HG02798 (cell line): ENCODE measurements around the gene RICTOR.

ENCODE experiments used
- ATAC-seq: cut with Tn5 transposase; IDR thresholded peaks from one replicate; pipeline ENCODE4 v1.9.1; 2021; ENCODE audit warnings: mild to moderate bottlenecking; ENCODE audit not compliant: unreplicated experiment, poor library complexity

Gene RICTOR

DNA sequence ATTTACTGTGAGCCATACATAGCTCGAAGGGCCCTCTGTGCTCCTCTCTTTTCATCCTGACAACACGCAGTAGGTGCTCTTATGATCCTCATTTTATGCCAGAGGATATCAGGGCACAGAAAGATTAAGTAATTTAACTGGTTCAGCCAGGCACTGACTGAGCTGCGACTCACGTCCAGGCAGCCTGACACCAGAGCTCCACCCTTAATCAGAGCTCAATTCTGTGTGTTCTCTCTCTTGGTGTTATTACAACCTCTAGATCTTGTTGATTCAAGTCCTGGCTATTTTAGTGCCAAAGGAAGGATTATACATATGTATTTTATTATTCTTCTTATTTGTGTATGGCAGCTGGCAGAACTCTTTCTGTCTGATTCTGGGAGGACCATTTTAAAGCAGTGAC, 168.7 kb downstream of the RICTOR start:
- ATAC-seq: no peak

DNA sequence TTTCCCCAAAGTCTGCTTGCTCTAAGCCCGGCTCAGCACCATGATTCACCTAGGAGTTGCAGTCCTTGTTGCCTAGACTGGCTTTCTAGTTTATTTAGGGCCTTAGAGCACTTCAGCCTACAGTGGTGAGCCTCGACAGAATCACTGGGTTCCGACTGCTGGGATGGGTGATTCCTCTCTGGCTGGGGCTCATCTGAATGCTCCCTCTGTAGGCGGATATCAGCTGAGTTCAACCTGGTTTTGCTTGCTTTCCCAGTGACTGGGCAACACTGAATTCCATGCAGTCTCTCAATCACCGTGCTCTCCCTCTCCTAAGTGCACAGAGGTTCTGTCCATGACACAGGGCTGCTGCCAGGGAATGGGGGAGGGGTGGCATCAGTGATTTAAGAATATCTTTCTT, 174.3 kb downstream of the RICTOR start:
- ATAC-seq: no peak

- ATAC-seq: no peak
These were observed 177.4 kb downstream of the RICTOR start for GRCh38 chr5:38896760-38897159.

DNA sequence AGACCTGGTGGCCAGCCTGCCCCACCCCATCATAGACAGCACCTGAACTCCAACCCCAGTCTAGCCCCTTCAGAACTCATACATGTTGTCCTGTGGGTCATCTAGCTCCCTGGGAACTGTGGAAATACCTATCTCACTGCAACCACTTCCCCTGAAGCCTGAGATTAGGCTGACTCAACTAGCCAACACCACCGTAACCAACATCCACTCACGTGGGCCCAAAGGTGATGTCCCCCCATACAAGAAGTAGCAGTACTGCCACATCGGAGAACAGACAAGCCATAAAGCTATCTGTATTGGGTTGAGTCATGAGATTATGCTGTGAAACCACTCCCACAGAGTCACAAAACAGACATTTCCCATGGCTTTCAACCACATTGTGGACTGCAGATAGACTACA, 181.8 kb downstream of the RICTOR start:
- ATAC-seq: peak; percentile 52

DNA sequence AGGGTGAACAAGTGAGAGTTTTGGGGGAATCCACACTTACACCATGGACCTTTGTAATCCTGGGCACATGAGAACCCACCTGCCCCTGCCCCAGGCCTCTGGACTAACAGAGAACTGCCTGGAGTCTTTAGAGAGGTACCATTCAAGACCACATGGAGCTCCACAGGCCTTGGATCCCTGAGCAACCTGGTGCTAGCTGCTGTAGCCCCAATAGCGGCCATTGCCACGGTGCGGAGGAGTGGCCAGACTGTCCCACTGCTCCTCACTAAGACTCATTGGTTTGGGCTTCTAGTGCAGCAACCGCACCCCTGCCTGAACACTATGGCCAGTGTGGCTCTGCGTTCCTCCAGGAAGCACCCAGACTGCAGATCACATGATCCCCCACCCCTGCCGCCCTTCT, 182.6 kb downstream of the RICTOR start:
- no peak for ATAC-seq

- no peak for ATAC-seq
These were observed 184.8 kb downstream of the RICTOR start for GRCh38 chr5:38889424-38889823.

DNA sequence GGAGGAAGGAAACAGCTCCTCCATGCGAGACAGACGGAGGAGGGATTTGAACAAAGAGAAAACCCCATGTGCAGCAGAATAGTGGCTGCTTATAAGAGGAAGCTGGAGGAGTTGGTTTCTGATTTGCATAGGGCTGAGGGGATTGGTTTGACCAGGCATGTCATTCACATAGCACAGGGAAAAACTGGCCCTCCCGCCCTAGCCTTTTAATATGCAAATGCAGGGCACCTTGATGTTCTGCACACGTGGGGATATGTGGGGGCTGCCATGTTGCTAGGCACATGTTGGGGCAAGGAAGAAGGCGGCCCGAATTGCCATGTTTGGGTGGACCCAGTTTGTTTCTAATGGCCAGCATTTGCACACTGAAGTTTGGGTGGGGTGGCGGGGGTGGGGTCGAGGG, 186.2 kb downstream of the RICTOR start:
- no peak for ATAC-seq
